ENCODE data around the gene ABAT.

DNA sequence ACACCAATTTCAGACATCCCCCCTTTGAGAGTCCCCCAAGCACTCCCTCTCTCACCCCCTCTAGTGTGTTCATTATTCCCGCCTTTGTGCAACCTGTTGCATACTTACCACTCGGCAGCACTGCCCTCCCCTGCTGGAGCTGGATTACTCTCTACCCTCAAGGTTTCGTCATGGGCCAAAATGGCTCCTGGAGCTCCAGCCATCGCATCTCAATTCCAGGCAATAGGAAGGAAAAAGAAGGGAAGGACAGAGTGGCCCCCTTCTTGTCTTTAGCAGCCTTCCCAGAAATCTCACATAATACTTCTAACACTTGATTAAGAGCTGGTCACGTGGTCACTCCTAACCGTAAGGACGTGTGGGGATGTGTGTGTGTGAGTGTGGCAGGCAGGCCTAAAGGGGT is 102.8 kb downstream of the ABAT start:
- TF ChIP-seq POLR2AphosphoS5 (IDR thresholded peaks at IDR 0.05; ENCODE audit: low read depth, low read length) (no peak), SIN3A (IDR thresholded peaks at IDR 0.05; ENCODE audit: borderline replicate concordance, insufficient read depth, low read length) (no peak), TAF1 (IDR thresholded peaks at IDR 0.05; ENCODE audit: borderline replicate concordance, insufficient read depth, low read length) (no peak)

All from PFSK-1 (cell line).